Erythroblast (primary cell): ENCODE data around the gene ZMYND8.
"Not testable (repeated sequence)": the region's sequence is repeated elsewhere in the genome, so short reads cannot be mapped to it uniquely, and the experiment has no call there.

Experiments
- DNase-seq, 2 experiments: peaks; one replicate each; lab custom pipeline; 2025; lab: John Stamatoyannopoulos, UW
- GATA1 ChIP-seq: IDR thresholded peaks from 2 replicates; pipeline ENCODE4 v1.6.1; 2011; ENCODE audit warnings: low read depth, mild to moderate bottlenecking, control low read depth, low read length, moderate library complexity
- POLR2A ChIP-seq: IDR thresholded peaks from 2 replicates; pipeline ENCODE4 v1.6.1; 2011; ENCODE audit warnings: mild to moderate bottlenecking, low read length

The ZMYND8 gene

GRCh38 chr20:47356526-47357295 is at the start of gene ZMYND8:
ZMYND8 (minus strand) TSS chr20:47356699; CDS start chr20:47356670, 29 bp downstream.
- TF ChIP-seq POLR2A (peak; percentile 84), GATA1 (no peak)
- peak; percentile 97 for DNase-seq

GRCh38 chr20:47405775-47406325 is 49.4 kb upstream of the ZMYND8 start:
- no peak for TF ChIP-seq GATA1
- TF ChIP-seq POLR2A = no peak
- DNase-seq = no peak

GRCh38 chr20:47400685-47401084 is 44.2 kb upstream of the ZMYND8 start:
- peak; percentile 36 to 41 for DNase-seq
- no peak for TF ChIP-seq POLR2A
- no peak for TF ChIP-seq GATA1

GRCh38 chr20:47397652-47398301 is 41.3 kb upstream of the ZMYND8 start:
- no peak for TF ChIP-seq POLR2A
- TF ChIP-seq GATA1 = no peak
- DNase-seq = no peak

- DNase-seq = no peak
- no peak for TF ChIP-seq GATA1
- TF ChIP-seq POLR2A = no peak
These were observed 40.4 kb upstream of the ZMYND8 start for GRCh38 chr20:47396762-47397476.

- not testable (repeated sequence) for DNase-seq
These were observed 37.5 kb upstream of the ZMYND8 start for GRCh38 chr20:47393796-47394514.

GRCh38 chr20:47392721-47393073 is 36.2 kb upstream of the ZMYND8 start:
- DNase-seq = peak in 1 of 2 experiments; percentile 47
- no peak for TF ChIP-seq GATA1
- TF ChIP-seq POLR2A = no peak

GRCh38 chr20:47392015-47392720 is 35.7 kb upstream of the ZMYND8 start:
- TF ChIP-seq POLR2A = no peak
- no peak for TF ChIP-seq GATA1
- DNase-seq = peak; percentile 80 to 88

- no peak for TF ChIP-seq POLR2A
- TF ChIP-seq GATA1 = no peak
- DNase-seq = no peak
These were observed 34.9 kb upstream of the ZMYND8 start for GRCh38 chr20:47391276-47392010.

- TF ChIP-seq POLR2A (no peak), GATA1 (no peak)
- DNase-seq = peak; percentile 42 to 65
These were observed 33.4 kb upstream of the ZMYND8 start for GRCh38 chr20:47389867-47390347.

GRCh38 chr20:47385968-47386367 is 29.5 kb upstream of the ZMYND8 start:
- DNase-seq = not testable (repeated sequence)
